ENCODE data around the gene SELENOO.
A peak's percentile ranks its signal among the peaks of the same experiment; 100 is the strongest.

Gene SELENOO

DNA sequence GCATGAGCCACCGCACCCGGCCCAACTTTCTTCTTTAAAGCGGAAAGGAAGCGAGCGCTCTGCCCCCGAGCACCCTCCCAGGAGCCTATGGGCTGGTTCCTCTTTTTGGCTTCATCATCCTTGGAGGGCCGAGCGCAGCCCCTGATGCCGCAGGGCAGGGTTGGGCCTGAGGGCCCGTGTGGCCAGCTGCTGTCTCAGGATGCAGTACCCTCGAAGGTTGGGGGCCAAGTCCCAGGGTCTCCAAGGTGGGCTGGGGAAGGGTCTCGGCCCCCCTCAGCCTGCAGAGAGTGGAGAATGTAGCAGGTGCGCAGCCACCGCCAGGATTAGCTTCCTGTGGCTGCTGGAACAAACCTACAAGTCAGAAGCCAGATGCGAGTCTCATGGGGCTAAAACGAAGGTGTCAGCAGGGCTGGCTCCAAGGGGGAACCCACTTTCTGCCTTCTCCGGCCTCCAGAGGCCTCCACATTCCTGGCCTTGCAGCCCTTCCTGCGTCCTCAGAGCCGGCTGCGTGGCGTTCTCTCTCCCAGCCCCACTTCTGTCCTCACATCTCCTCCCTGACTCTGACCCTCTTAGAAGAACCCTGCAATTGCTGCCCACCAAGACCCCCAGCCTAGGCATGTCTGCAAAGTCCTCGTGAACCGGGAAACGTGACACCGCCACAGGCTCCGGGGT lies 27.4 kb upstream of the SELENOO start:
- DNase-seq (ENCODE audit: low read depth) = peak; percentile 79
- H3K4me3 ChIP-seq (ENCODE audit: low read depth, low read length) = no peak overlapping the region
- TF ChIP-seq POLR2A (IDR thresholded peaks at IDR 0.05; ENCODE audit: extremely low read depth, insufficient read length) (no peak), MYC (IDR thresholded peaks at IDR 0.05; ENCODE audit: low read depth, low read length) (no peak)
- TF ChIP-seq, protein P1, sequence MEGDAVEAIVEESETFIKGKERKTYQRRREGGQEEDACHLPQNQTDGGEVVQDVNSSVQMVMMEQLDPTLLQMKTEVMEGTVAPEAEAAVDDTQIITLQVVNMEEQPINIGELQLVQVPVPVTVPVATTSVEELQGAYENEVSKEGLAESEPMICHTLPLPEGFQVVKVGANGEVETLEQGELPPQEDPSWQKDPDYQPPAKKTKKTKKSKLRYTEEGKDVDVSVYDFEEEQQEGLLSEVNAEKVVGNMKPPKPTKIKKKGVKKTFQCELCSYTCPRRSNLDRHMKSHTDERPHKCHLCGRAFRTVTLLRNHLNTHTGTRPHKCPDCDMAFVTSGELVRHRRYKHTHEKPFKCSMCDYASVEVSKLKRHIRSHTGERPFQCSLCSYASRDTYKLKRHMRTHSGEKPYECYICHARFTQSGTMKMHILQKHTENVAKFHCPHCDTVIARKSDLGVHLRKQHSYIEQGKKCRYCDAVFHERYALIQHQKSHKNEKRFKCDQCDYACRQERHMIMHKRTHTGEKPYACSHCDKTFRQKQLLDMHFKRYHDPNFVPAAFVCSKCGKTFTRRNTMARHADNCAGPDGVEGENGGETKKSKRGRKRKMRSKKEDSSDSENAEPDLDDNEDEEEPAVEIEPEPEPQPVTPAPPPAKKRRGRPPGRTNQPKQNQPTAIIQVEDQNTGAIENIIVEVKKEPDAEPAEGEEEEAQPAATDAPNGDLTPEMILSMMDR (IDR thresholded peaks at IDR 0.05; ENCODE audit: low read depth, low read length) = no peak
- TF ChIP-seq, protein P2, sequence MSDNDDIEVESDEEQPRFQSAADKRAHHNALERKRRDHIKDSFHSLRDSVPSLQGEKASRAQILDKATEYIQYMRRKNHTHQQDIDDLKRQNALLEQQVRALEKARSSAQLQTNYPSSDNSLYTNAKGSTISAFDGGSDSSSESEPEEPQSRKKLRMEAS (IDR thresholded peaks at IDR 0.05; ENCODE audit: low read depth, low read length) = no peak

DNA sequence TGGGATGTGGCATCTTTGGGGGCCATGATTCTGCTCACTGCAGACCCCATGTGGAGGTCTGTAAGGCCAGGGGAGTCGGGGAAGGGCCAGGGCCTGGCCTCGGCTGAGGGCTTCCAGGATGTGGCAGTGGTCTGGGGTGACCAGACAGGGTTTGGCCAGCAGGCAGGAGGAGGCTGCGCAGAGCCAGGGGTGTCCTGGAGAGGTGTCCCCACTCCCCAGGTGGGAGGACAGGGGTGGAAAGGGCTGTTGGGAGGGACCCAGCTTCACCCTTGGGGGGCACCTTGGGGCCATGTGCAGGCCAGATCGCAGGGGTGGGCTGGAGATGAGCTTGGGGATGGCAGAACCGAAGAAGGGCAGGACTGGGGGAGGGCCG lies 26.8 kb upstream of the SELENOO start:
- H3K4me3 ChIP-seq (ENCODE audit: low read depth, low read length) = no peak overlapping the region
- TF ChIP-seq POLR2A (IDR thresholded peaks at IDR 0.05; ENCODE audit: extremely low read depth, insufficient read length) (no peak), MYC (IDR thresholded peaks at IDR 0.05; ENCODE audit: low read depth, low read length) (no peak)
- TF ChIP-seq, protein P1 (IDR thresholded peaks at IDR 0.05; ENCODE audit: low read depth, low read length) = no peak
- TF ChIP-seq, protein P2 (IDR thresholded peaks at IDR 0.05; ENCODE audit: low read depth, low read length) = no peak
- no peak for DNase-seq (ENCODE audit: low read depth)

DNA sequence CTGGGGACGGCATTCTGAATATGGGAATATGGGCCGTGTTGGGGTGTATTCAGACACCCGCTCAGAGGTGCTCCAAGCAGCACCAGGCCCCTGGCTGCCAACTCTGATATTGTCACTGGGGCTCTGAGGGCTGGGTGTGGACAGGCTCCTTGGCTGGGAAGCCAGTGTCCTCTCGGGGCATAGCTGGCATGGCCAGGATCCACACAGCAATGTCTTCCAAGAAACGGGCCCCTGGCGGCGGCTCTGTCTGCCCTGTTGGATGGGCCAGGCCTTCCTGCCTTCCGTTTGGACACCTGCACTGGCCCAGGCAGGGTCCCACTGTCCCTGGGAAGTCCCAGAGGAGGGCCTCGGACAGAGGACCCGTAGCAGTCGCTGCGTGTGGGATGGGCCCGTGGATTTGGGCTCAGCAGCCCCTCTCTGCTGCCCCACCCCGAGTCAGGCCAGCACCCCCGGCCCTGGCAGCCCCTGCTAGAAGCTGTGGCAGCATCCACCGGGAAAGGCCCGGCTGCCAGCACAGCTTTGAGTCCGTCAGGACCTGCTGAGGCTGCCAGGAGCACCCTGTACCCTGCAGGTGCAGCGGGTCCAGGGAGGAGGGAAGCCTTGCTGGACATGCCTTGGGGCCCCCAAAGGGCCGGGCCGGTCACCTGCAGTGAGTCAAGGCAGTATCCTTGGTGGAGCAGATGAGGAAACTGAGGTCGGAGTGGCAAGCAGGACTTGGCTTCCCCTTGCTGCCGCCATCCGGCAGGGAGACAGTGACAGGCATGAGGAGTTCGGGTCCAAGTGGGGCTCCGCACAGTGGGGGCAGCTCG lies 26.2 kb upstream of the SELENOO start:
- TF ChIP-seq POLR2A (IDR thresholded peaks at IDR 0.05; ENCODE audit: extremely low read depth, insufficient read length) (no peak), MYC (IDR thresholded peaks at IDR 0.05; ENCODE audit: low read depth, low read length) (no peak)
- TF ChIP-seq, protein P2 (IDR thresholded peaks at IDR 0.05; ENCODE audit: low read depth, low read length) = no peak
- TF ChIP-seq, protein P1 (IDR thresholded peaks at IDR 0.05; ENCODE audit: low read depth, low read length) = no peak
- no peak overlapping the region for H3K4me3 ChIP-seq (ENCODE audit: low read depth, low read length)
- no peak for DNase-seq (ENCODE audit: low read depth)

- H3K4me3 ChIP-seq (ENCODE audit: low read depth, low read length) = no peak overlapping the region
- no peak for DNase-seq (ENCODE audit: low read depth)
- no peak for TF ChIP-seq POLR2A (IDR thresholded peaks at IDR 0.05; ENCODE audit: extremely low read depth, insufficient read length)
- TF ChIP-seq MYC (IDR thresholded peaks at IDR 0.05; ENCODE audit: low read depth, low read length) = no peak
- TF ChIP-seq, protein P1 (IDR thresholded peaks at IDR 0.05; ENCODE audit: low read depth, low read length) = no peak
- TF ChIP-seq, protein P2 (IDR thresholded peaks at IDR 0.05; ENCODE audit: low read depth, low read length) = no peak
Observed at GRCh38 chr22:50175191-50175461, 25.7 kb upstream of the SELENOO start.

GRCh38 chr22:50175921-50176849 lies 24.6 kb upstream of the SELENOO start:
- TF ChIP-seq MYC (IDR thresholded peaks at IDR 0.05; ENCODE audit: low read depth, low read length) = no peak
- TF ChIP-seq, protein P2 (IDR thresholded peaks at IDR 0.05; ENCODE audit: low read depth, low read length) = no peak
- TF ChIP-seq POLR2A (IDR thresholded peaks at IDR 0.05; ENCODE audit: extremely low read depth, insufficient read length) = no peak
- TF ChIP-seq, protein P1 (IDR thresholded peaks at IDR 0.05; ENCODE audit: low read depth, low read length) = no peak
- no peak for DNase-seq (ENCODE audit: low read depth)
- no peak overlapping the region for H3K4me3 ChIP-seq (ENCODE audit: low read depth, low read length)
